Glomerular endothelial cell (primary cell): ENCODE data around the gene CANX. TPM values are rescaled to one million over a fixed set of nuclear protein-coding genes. Genes with fewer than 3 reads are reported as not detected.

Experiments
- DNase-seq: peaks from one replicate; pipeline ENCODE4 v3.0.0-alpha.2; 2011; ENCODE audit warnings: low read depth, low spot score; ENCODE audit errors: extremely low read depth
- total RNA-seq: library from RNA; depleted of rRNA; stranded (reverse); fragments of >200 nt; gene quantifications from 2 replicates; pipeline ENCODE4 v1.2.3, GENCODE V29; 2015

Gene CANX
- total RNA-seq, 1 donor from 2014 or later, result 509 TPM

- DNase-seq, result no peak
Measured at GRCh38 chr5:179749857-179750508, 51.2 kb downstream of the CANX start.

- no peak for DNase-seq
Measured at GRCh38 chr5:179753971-179754370, 55.2 kb downstream of the CANX start.

- DNase-seq, result no peak
Measured at GRCh38 chr5:179755022-179755421, 56.3 kb downstream of the CANX start.

- DNase-seq, result no peak
Measured at GRCh38 chr5:179758955-179759354, 60.2 kb downstream of the CANX start.

- no peak for DNase-seq
Measured at GRCh38 chr5:179759581-179760551, 61.1 kb downstream of the CANX start.

- DNase-seq, result no peak
Measured at GRCh38 chr5:179762079-179762780, 63.5 kb downstream of the CANX start.

- DNase-seq, result no peak
Measured at GRCh38 chr5:179762781-179763176, 64.0 kb downstream of the CANX start.

- no peak for DNase-seq
Measured at GRCh38 chr5:179763215-179763945, 64.6 kb downstream of the CANX start.

- DNase-seq, result no peak
Measured at GRCh38 chr5:179764056-179764455, 65.3 kb downstream of the CANX start.

GRCh38 chr5:179765400-179765799 lies 66.6 kb downstream of the CANX start:
- peak; percentile 61 for DNase-seq

GRCh38 chr5:179766021-179766725 lies 67.4 kb downstream of the CANX start:
- DNase-seq, result no peak

- DNase-seq, result no peak
Measured at GRCh38 chr5:179766726-179767455, 68.1 kb downstream of the CANX start.

GRCh38 chr5:179767496-179768100 lies 68.8 kb downstream of the CANX start:
- no peak for DNase-seq

- DNase-seq, result no peak
Measured at GRCh38 chr5:179768326-179769085, 69.7 kb downstream of the CANX start.

GRCh38 chr5:179769271-179769670 lies 70.5 kb downstream of the CANX start:
- no peak for DNase-seq

- DNase-seq, result no peak
Measured at GRCh38 chr5:179769796-179770195, 71.0 kb downstream of the CANX start.

GRCh38 chr5:179771311-179771895 lies 72.6 kb downstream of the CANX start:
- no peak for DNase-seq

GRCh38 chr5:179772351-179772750 lies 73.6 kb downstream of the CANX start:
- DNase-seq, result no peak
